Ectodermal cell (in vitro differentiated cells): Measurements from ENCODE around the gene EPSTI1.

Source experiments
- H3K27ac ChIP-seq: 2 replicates; pipeline ENCODE4 v1.7.0; 2013; ENCODE audit warnings: mild to moderate bottlenecking, low read depth, low read length; ENCODE audit not compliant: insufficient read depth, poor library complexity, severe bottlenecking
- H3K27me3 ChIP-seq: 2 replicates; pipeline ENCODE4 v1.7.0; 2013; ENCODE audit warnings: mild to moderate bottlenecking, low read length; ENCODE audit not compliant: insufficient read depth, control insufficient read depth, poor library complexity, severe bottlenecking
- H3K36me3 ChIP-seq: one replicate; pipeline ENCODE4 v1.7.0; 2013; ENCODE audit warnings: low read length; ENCODE audit not compliant: control insufficient read depth, insufficient read depth
- H3K4me1 ChIP-seq: one replicate; pipeline ENCODE4 v1.7.0; 2013; ENCODE audit warnings: low read length; ENCODE audit not compliant: control insufficient read depth, insufficient read depth
- H3K4me3 ChIP-seq: 2 replicates; pipeline ENCODE4 v1.7.0; 2013; ENCODE audit warnings: low read depth, low read length, control low read depth; ENCODE audit not compliant: insufficient read depth
- H3K9me3 ChIP-seq: 2 replicates; pipeline ENCODE4 v1.7.0; 2013; ENCODE audit warnings: mild to moderate bottlenecking, low read length, moderate library complexity; ENCODE audit not compliant: control insufficient read depth
- WGBS, 2 experiments: methylation state at CpG; one replicate each; pipeline ENCODE4 v1.1.7; 2013; ENCODE audit warnings: missing lambda C conversion rate in 2 of 2; 5-methylcytosine and 5-hydroxymethylcytosine counted together

EPSTI1 gene

GRCh38 chr13:42973581-42973980, 18.5 kb downstream of the EPSTI1 start:
- Histone ChIP-seq H3K4me3 (no peak overlapping the region), H3K27me3 (no peaks in the 10 kb centered on the region), H3K27ac (no peak overlapping the region), H3K36me3 (no peaks in the 10 kb centered on the region), H3K4me1 (peaks cover 4% of the 10 kb centered on the region), H3K9me3 (no peaks in the 10 kb centered on the region)
- 100% methylated on average over 1 of the region's 3 CpGs; no CpG with 5 or more reads in 1 of the 2 experiments for WGBS, 2 experiments

- Histone ChIP-seq H3K36me3 (no peaks in the 10 kb centered on the region), H3K4me1 (peaks cover 4% of the 10 kb centered on the region), H3K9me3 (no peaks in the 10 kb centered on the region), H3K4me3 (no peak overlapping the region), H3K27ac (no peak overlapping the region), H3K27me3 (no peaks in the 10 kb centered on the region)
- WGBS, 2 experiments: 88 to 91% methylated on average over 9 of the region's 9 CpGs
Observed at GRCh38 chr13:42971691-42972347, 20.2 kb downstream of the EPSTI1 start.

GRCh38 chr13:42970824-42971690, 21.0 kb downstream of the EPSTI1 start:
- peaks cover 4% of the 10 kb centered on the region for H3K4me1 ChIP-seq
- WGBS, 2 experiments: 63 to 67% methylated on average over 5 to 6 of the region's 6 CpGs
- H3K27ac ChIP-seq: no peak overlapping the region
- H3K9me3 ChIP-seq: no peaks in the 10 kb centered on the region
- H3K27me3 ChIP-seq: no peaks in the 10 kb centered on the region
- no peak overlapping the region for H3K4me3 ChIP-seq
- no peaks in the 10 kb centered on the region for H3K36me3 ChIP-seq

GRCh38 chr13:42969565-42970172, 22.4 kb downstream of the EPSTI1 start:
- Histone ChIP-seq H3K27me3 (no peaks in the 10 kb centered on the region), H3K4me3 (no peak overlapping the region), H3K4me1 (peaks cover 4% of the 10 kb centered on the region), H3K9me3 (no peaks in the 10 kb centered on the region), H3K36me3 (no peaks in the 10 kb centered on the region), H3K27ac (no peak overlapping the region)
- WGBS, 2 experiments: 40 to 42% methylated on average over 12 of the region's 12 CpGs

- no peak overlapping the region for H3K27ac ChIP-seq
- no peaks in the 10 kb centered on the region for H3K9me3 ChIP-seq
- no peaks in the 10 kb centered on the region for H3K36me3 ChIP-seq
- H3K4me1 ChIP-seq: peaks cover 4% of the 10 kb centered on the region
- no peaks in the 10 kb centered on the region for H3K27me3 ChIP-seq
- WGBS, 2 experiments: 72 to 81% methylated on average over 8 of the region's 8 CpGs
- no peak overlapping the region for H3K4me3 ChIP-seq
Observed at GRCh38 chr13:42968906-42969305, 23.1 kb downstream of the EPSTI1 start.

- Histone ChIP-seq H3K27me3 (no peaks in the 10 kb centered on the region), H3K36me3 (no peaks in the 10 kb centered on the region), H3K4me1 (peaks cover 4% of the 10 kb centered on the region), H3K4me3 (no peak overlapping the region), H3K27ac (no peak overlapping the region), H3K9me3 (no peaks in the 10 kb centered on the region)
- 91 to 94% methylated on average over 5 of the region's 5 CpGs for whole genome bisulfite sequencing, 2 experiments
Observed at GRCh38 chr13:42967660-42968059, 24.4 kb downstream of the EPSTI1 start.

- Histone ChIP-seq H3K9me3 (no peaks in the 10 kb centered on the region), H3K4me3 (no peak overlapping the region), H3K27ac (no peak overlapping the region), H3K4me1 (peaks cover 4% of the 10 kb centered on the region), H3K36me3 (no peaks in the 10 kb centered on the region), H3K27me3 (no peaks in the 10 kb centered on the region)
- WGBS, 2 experiments: 93 to 94% methylated on average over 2 of the region's 2 CpGs
Observed at GRCh38 chr13:42965281-42965680, 26.8 kb downstream of the EPSTI1 start.

- Histone ChIP-seq H3K4me3 (no peak overlapping the region), H3K27me3 (no peaks in the 10 kb centered on the region), H3K36me3 (no peaks in the 10 kb centered on the region), H3K27ac (no peak overlapping the region), H3K9me3 (no peaks in the 10 kb centered on the region), H3K4me1 (peaks cover 4% of the 10 kb centered on the region)
- no CpG with 5 or more reads among the region's 1 CpG for WGBS, 2 experiments
Observed at GRCh38 chr13:42964761-42965161, 27.3 kb downstream of the EPSTI1 start.

GRCh38 chr13:42959615-42960014, 32.4 kb downstream of the EPSTI1 start:
- no peak overlapping the region for H3K4me3 ChIP-seq
- no peaks in the 10 kb centered on the region for H3K4me1 ChIP-seq
- 91% methylated on average over 1 of the region's 2 CpGs; no CpG with 5 or more reads in 1 of the 2 experiments for WGBS, 2 experiments
- no peaks in the 10 kb centered on the region for H3K27me3 ChIP-seq
- no peaks in the 10 kb centered on the region for H3K9me3 ChIP-seq
- no peak overlapping the region for H3K27ac ChIP-seq
- H3K36me3 ChIP-seq: no peaks in the 10 kb centered on the region

- no peak overlapping the region for H3K27ac ChIP-seq
- H3K4me1 ChIP-seq: no peaks in the 10 kb centered on the region
- no peak overlapping the region for H3K4me3 ChIP-seq
- H3K27me3 ChIP-seq: no peaks in the 10 kb centered on the region
- WGBS, 2 experiments: 74 to 83% methylated on average over 2 of the region's 2 CpGs
- H3K36me3 ChIP-seq: no peaks in the 10 kb centered on the region
- H3K9me3 ChIP-seq: no peaks in the 10 kb centered on the region
Observed at GRCh38 chr13:42957881-42958280, 34.2 kb downstream of the EPSTI1 start.
